ENCODE measurements around the gene CARMIL1.
"Not testable (repeated sequence)": the region's sequence is repeated elsewhere in the genome, so short reads cannot be mapped to it uniquely, and the experiment has no call there.

DNA sequence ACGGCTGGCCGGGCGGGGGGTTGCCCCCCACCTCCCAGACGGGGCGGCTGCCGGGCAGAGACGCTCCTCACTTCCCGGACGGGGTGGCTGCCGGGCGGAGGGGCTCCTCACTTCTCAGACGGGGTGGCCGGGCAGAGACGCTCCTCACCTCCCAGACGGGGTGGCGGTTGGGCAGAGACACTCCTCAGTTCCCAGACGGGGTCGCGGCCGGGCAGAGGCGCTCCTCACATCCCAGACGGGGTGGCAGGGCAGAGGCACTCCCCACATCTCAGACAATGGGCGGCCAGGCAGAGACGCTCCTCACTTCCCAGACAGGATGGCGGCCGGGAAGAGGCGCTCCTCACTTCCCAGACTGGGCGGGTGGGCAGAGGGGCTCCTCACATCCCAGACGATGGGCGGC is 306.9 kb downstream of the CARMIL1 start:
- TF ChIP-seq CTCF, POLR2A, POLR2AphosphoS5, EP300 (IDR thresholded peaks at IDR 0.05): not testable (repeated sequence)

All from suprapubic skin (tissue), 4 donors.